ENCODE results near the gene GRIP2.
"Not testable (repeated sequence)": the region's sequence is repeated elsewhere in the genome, so short reads cannot be mapped to it uniquely, and the experiment has no call there.

The GRIP2 gene

DNA sequence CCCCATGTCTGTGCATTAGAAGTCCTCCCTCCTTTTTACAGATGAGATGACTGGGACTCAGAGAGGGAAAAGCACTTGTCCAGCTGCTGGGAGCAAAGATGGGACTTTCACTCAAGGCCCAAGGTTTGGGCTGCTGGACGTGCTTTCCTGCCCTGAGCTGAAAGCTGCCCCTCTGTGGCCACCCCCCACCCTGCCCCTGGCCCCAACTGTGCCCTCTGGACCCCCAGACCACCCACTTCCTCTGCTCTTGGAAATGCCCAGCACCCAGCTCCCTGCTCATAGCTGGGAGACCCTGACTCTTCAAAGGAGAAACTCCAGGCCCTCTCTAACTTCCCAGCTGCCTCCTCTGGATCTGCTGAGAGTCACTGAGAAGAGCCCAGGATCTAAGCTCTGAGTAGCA, 20.7 kb downstream of the GRIP2 start:
- no peak for DNase-seq

DNA sequence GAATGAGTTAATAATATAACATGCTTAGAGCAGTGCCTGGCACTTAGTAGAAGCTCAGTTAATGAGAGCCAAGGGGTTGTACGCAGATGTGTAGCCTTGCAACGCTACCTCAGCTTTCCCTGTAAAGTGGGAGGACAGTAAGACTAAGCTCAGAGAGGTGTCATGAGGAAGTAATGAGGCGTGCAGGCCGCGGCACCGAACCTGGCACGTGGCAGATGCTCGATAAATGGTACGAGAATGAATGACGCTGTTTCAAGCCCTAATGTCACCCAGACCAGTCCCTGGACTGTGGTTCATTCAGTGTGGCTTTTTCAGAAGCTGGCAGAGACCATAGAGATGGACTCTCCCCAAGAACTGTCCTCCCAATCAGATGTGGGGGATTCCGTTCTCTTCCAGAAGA, 21.2 kb downstream of the GRIP2 start:
- no peak for DNase-seq

DNA sequence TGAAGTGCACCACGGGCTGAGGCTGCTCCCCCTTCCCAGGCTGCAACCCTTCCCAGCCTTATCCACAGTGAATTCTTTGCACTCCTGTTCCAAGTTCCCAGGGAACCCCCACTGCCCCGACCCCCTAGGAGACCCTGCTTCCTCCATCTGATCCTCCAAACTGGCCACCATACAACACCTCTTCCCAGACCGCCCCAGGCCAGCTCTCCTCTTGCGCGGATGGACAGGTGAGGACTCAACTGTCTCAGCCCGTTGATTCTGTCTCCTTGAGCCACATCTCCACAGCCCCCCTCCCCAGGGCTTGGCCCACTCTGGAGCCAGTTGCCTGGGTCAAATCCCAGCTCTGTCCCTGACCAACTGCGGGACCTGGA, 21.7 kb downstream of the GRIP2 start:
- DNase-seq, result no peak

DNA sequence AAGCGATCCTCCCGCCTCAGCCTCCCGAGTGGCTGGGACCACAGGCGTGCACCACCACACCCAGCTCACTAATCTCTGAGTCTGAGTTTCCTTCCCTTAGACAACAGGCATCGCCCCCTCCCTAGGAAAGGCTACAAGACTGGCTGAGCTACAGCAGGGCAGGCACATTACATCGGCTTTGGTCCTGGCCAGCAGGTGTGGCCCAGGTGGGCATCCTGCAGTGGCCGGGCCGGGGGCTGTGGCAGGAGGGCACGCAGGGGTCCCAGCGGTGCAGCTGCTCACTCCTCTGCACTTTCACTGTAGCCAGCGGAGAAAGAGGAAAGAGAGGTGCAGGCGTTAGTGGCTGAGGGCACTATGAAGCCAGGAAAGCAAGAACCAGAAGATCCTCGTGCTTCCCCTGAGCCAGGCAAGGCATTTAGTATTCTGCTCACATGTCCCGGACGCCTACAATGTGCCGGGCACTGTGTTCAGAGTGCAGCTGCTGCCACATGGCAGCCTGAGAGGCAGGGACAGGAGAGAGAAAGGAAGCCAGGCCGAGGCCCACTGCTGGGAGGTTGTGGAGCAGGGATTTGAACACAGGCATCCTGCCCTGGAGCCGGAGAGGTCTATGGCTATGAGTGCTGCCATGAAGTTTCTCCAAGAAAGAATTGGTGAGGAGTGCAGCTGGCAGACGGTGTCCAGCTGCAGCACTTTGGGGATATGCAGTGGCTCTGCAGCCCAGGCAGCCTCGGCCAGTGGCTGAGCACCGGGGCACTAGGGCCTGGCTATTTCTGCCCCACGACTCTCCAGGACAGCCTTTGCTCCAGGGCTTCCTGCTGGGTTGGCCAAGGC, 22.3 kb downstream of the GRIP2 start:
- DNase-seq, result no peak

DNA sequence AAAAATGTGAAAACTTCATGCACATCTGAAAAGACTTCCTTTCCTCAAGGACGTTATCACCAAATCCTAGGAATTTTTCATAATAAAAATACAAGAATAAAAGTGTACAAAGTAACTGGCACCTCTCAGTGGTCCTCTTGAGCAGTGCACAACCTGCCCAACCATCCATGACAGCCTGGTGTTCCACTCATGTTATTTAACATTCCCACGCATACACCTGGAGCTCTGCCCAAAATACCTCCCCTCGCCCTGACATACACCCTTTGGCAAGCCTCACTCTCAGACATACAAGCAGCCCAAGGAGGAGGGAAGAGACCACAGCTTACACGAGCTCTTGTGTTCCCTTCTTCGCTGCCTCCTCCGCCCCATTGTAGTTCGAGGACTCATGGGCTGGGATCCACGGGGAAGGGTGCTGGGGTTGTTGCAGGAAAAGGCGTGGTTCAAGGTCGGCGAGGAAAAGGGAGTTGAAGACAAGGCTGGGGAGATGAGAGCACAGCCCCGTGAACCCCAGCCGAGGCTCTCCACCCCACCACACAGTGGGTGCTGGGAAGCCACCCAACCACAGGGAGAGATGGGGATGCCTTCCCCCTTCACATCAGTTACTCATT, 23.3 kb downstream of the GRIP2 start:
- DNase-seq, result no peak

- DNase-seq, result not testable (repeated sequence)
Measured at GRCh38 chr3:14515526-14515925, 24.6 kb downstream of the GRIP2 start.

DNA sequence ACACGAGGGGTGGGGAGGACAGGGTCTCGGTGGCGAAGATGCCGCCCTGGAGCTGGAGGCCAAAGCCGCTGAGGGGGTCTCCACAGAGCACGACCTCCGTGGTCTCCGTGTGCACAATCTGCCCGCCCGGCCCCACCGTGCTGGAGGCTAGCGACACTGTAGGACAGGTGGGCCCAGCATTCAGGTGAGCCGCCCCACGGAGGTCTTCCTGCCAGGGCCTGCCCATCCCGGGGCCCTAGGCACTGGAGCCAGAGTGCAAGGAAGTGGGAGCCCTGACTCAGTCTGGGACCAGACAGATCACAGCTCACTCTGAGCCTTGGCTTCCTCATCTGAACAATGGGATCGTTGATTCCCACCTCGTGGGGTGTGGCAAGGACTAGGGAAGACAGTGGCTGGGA, 25.8 kb downstream of the GRIP2 start:
- DNase-seq, result no peak

DNA sequence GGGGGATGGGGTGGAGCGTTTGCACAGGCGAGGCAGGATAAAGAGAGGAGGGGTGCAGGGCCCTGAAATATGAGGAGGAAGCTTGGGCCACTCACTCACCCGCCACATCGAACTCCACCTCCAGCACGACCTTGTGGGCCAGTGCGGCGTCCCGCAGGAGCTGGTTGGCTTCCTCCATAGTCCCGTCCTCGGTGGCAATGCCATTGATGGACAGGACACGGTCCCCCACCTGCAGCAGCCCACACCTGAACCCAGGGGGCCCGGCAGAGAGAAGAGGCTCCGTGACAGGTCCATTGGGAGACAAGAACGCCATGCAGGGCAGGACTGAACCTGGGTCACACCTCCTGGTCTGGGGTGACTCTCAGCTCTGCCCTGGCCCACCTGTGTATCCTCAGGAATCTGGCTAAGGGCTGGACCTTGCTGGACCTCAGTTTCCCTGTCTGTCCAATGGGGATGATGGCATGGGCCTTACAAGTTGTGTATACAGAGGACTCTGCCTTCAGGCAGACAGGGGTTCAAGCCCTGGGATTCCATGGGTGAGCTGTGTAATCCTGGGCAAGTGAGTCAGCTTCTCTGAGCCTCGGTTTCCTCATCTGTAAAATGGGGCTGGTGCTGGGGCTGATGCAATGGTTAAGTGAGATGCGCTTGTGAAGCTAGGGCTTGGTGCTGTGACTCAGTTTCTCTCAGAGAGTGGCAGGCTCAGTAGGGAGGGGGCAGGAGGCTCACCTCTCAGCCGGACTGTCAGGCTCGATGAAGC, 26.4 kb downstream of the GRIP2 start:
- no peak for DNase-seq

- no peak for DNase-seq
Measured at GRCh38 chr3:14512942-14513327, 27.2 kb downstream of the GRIP2 start.

DNA sequence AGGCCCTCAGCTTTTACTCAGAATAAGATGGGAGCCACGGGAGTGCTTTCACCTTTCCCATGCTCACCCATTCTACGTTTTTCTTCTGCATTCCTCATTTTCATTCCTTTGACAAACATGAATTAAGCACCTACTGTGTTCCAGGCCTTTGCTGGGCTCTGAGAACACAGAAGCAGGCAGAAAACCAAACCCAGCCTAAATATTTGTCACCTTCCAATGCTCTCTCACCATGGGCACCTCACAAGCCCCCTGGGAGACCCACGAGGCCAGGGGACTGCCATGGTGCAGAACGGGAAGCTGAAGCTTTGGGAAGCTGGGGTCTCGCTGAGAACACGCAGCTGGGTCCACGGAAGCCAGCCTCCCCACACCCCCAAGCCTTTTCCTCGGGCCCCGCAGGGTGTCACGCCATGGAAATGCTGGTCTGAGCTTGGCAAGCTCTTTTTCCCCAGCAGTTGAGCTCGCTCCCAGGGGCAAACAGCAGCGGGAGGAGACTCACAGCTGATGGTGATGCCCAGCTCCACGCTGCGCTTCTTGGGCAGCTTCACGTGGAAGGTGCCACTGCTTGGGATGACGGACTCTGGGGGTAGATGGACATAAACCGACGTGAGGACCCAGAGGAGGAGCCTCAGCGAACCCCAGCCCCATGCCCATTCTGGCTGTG, 27.7 kb downstream of the GRIP2 start:
- DNase-seq, result no peak

GRCh38 chr3:14511623-14512280, 28.4 kb downstream of the GRIP2 start:
- no peak for DNase-seq

- no peak for DNase-seq
Measured at GRCh38 chr3:14510838-14511622, 29.1 kb downstream of the GRIP2 start.

- no peak for DNase-seq
Measured at GRCh38 chr3:14509796-14510100, 30.4 kb downstream of the GRIP2 start.

DNA sequence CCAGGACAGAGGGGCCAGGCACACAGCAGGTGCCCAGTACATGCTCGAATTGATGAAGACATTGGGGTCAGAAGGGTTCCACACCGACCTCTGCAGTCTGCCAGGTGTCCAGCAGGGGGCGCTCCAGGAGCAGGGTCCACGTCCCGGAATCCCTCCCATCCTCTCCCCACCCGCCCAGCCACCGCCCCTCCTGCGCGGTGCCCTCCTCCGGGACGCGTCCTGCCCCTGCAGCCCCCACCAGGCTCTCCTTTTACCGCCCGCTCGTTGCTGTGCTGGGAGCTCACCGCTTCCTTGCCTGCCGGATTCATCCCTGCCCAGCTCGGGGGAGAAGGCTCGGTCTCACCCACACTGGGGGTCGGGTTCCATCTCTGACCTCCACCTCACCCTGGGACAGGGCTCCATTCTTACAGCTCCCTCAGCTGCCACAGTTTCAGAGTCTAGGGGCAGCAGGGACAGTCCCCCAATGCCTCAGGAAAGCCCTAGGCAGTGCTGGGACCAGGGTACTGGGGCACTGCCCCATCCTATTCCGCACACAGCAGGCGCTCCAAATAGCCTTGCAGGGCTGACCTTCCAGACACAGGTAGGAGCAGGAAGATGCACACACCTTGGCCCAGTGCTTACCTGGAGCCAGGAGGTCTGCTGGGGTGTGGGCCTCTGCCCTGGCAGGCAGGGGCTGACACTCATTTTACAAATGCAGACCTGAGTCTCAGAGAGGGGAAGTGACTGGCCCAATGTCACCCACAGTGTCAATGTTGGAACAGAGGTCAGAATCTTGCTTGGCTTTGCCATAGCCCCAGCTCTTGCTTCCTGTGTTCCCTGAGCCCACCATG, 31.0 kb downstream of the GRIP2 start:
- peak; percentile 28 for DNase-seq

DNA sequence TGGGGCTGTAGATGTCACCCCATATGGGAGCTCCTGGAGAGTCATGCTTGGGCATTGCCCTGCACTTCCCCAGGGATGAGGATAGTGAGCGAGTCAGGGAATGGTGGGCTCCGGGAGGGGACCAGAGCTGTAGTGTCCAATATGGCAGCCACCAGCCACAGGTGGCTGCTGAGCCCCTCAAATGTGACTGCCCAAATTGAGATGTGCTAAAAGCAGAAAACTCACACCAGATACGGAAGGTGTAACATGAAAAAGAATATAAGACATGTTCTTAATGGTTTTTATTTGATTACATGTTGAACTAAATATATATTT, 31.7 kb downstream of the GRIP2 start:
- no peak for DNase-seq

DNA sequence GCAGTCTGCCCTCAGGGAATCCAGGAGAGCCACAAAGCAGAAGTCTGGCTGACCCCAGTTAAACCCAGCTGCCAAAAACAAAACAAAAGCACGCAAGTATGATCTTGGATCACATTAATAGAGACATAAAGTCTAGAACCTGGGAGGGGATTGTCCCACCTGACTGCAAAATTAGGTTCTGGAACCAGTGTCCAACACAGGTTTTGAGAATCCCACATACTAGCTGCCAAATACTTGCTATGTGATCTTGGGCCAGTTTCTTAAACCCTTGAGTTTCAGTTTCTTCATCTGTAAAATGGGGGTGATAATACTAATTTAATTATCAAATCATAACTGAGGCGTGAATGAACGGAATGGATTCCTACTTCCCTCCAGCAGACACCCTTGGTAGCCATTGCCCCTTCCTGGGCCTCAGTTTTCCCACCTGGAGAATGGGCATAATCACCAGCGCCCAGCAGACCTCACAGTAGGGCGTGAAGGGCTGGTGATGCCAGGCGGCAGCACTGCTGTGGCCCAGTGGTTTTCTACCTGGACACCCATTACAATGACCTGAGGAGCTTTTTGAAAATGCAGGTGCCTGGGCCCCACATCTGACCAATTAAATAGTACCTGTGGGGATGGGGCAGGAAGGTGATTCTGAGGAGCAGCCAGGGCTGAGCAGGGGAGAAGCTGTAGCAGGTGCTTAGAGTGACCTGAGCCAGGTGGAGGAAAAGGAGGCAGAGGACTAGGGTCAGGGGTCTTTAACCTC, 32.2 kb downstream of the GRIP2 start:
- DNase-seq, result no peak

- DNase-seq, result no peak
Measured at GRCh38 chr3:14507305-14507741, 32.8 kb downstream of the GRIP2 start.

DNA sequence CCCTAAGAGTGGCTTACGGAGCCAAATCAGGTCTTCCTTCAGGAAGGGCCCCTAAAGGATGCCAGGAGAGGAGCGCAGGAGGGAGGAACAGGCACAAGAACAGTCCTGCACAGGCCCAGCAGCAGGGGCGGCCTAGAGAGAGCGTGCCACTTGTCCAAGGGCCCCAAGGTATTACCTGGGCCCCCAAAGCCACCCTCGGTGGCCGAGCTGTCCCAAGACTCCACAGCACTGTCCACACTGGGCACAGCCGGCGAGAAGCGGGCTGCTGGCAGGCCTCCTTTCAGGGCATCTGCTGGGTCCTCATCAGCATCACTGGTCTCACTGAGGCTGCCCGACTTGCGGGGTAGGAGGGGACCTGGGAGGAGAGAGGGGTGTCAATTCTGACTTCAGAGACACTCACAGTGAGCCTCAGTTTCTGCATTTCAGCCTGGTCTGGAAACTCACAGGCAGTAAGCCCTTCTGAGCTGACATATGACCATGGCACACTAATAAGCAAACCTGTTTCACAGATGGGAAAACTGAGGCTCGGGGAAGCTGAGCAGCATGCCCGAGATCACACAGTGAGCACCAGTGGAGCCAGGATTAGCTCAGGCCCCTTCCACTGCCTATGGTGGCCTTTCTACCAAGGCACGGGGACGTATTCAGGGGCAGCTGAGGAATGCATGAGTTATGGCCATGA, 33.4 kb downstream of the GRIP2 start:
- DNase-seq, result no peak

DNA sequence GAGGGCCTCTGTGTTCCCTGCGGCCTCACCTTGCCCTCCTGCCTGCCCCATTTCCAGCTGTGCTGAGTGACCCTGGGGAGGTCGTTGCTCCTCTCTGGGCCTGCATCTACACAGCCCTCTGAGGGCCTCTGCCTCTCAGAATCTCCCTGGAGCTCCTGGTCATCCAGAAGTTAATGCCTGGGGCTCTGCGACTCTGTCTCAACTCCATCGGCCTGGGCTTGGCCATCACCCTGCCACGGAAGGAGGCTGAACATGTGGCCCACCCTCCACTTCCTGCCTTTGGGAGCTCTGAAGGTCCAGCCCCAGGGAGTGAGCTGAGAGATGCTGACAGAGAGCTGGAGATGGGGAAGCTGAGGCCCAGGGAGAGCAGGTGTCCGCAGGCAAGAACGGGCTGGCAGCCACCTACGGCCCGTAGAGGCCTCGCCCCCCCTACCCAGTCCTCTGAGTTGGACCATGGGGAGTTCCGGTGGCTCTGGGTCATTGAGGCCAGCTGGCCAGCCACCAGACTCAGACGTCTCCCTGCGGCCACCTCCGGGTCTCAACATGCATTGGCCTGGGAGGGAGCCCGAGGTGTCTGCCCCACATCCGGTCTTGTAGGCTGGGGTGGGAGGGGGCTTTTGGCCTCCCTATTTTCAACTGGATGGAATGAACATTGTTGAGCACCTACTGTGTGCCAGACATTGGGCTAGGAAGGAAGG, 34.2 kb downstream of the GRIP2 start:
- DNase-seq, result no peak

Data from NCI-H2029 (cell line).